Measurements from ENCODE around the gene CBS. TPM values are rescaled to one million over a fixed set of nuclear protein-coding genes. Genes with fewer than 3 reads are reported as not detected.

The CBS gene
- total RNA-seq, 4 donors from 2014 or later = 2.6 to 8.2 (median 3.1) TPM

DNA sequence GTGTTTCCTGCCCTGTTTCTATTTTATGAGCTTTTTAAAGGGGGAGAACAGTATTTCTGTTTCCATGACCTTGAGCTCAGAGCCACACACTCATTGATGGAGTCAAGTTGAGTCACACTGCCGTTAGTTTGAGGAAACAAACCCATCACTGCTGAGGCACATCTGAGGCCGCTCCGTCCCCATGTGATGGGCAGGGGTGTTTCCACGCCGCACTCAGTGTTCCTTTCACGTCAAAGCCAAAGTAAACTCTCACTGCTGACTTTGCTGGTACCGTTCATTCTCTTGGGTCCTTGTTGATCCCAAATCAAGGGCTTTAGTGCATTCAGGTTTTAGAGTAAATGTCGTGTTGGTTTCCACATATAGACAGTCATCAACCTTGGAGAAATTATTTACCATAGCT lies 52.5 kb downstream of the CBS start:
- intact Hi-C loops (cut with DNase I; ENCODE audit: low total_unique reads) = no loop called here
- TF ChIP-seq, protein P1, sequence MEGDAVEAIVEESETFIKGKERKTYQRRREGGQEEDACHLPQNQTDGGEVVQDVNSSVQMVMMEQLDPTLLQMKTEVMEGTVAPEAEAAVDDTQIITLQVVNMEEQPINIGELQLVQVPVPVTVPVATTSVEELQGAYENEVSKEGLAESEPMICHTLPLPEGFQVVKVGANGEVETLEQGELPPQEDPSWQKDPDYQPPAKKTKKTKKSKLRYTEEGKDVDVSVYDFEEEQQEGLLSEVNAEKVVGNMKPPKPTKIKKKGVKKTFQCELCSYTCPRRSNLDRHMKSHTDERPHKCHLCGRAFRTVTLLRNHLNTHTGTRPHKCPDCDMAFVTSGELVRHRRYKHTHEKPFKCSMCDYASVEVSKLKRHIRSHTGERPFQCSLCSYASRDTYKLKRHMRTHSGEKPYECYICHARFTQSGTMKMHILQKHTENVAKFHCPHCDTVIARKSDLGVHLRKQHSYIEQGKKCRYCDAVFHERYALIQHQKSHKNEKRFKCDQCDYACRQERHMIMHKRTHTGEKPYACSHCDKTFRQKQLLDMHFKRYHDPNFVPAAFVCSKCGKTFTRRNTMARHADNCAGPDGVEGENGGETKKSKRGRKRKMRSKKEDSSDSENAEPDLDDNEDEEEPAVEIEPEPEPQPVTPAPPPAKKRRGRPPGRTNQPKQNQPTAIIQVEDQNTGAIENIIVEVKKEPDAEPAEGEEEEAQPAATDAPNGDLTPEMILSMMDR (IDR thresholded peaks at IDR 0.05) = no peak
- TF ChIP-seq POLR2A (IDR thresholded peaks at IDR 0.05) = no peak
- no peak for DNase-seq (ENCODE audit: low spot score in 2 of 2)
- WGBS, 2 donors = 93 to 95% methylated on average over 8 of the region's 8 CpGs
- no peak overlapping the region for H3K4me3 ChIP-seq (ENCODE audit: low read depth, poor library complexity, severe bottlenecking)

DNA sequence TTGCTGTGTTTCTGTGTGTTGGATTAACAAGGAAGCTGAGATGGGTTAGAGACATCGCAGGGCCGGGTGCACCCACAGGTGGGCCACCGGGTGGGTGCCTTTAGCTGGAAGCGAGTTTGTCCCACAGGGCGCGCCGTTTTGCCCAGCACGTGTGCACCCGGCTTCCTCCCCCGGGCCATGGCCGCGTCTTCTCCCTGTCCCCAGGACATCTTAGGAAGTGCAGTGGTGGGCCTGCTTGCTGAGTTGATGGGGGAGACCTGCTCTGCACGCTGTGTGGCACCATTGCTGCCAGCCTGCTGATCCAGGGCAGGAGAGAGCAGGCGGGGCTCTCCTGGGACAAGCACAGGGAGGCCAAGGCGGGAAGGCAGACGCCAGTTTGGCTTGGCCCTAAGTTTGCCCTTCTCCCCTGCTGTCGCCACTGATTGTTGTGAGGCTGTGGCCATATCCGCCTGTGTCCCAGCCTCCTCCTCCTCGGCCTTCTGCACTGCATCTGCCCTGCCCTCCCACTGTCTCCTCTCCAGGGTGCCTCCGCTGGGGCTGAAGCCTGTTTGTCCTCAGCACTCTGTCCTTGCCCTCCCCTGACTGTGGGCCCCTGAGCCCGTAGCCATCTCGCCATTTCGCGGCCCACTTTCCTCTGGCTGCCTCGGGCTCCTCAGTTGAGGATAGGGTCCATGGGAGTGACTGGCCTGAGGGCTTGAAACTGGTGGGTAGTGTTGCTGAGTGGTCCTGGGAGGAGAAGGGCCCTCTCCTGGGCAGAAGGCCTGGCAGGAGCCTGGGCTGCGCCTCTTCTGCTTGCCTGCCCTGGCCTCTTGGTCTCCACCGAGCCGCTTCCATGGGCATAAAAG lies 53.7 kb downstream of the CBS start:
- no peak overlapping the region for H3K4me3 ChIP-seq (ENCODE audit: low read depth, poor library complexity, severe bottlenecking)
- WGBS, 2 donors = 93 to 94% methylated on average over 25 to 28 of the region's 28 CpGs
- TF ChIP-seq, protein P1 (IDR thresholded peaks at IDR 0.05) = no peak
- no peak for TF ChIP-seq POLR2A (IDR thresholded peaks at IDR 0.05)
- DNase-seq (ENCODE audit: low spot score in 2 of 2) = no peak
- intact Hi-C loops (cut with DNase I; ENCODE audit: low total_unique reads) = no loop called here

- WGBS, 2 donors = 80 to 81% methylated on average over 10 of the region's 10 CpGs
- no peak overlapping the region for H3K4me3 ChIP-seq (ENCODE audit: low read depth, poor library complexity, severe bottlenecking)
- DNase-seq (ENCODE audit: low spot score in 2 of 2) = no peak
- intact Hi-C loops (cut with DNase I; ENCODE audit: low total_unique reads) = no loop called here
- TF ChIP-seq POLR2A (IDR thresholded peaks at IDR 0.05) = no peak
- TF ChIP-seq, protein P1 (IDR thresholded peaks at IDR 0.05) = no peak
Measured at GRCh38 chr21:43021191-43021590, 54.4 kb downstream of the CBS start.

- intact Hi-C loops (cut with DNase I; ENCODE audit: low total_unique reads) = no loop called here
- DNase-seq (ENCODE audit: low spot score in 2 of 2) = no peak
- WGBS, 2 donors = 88 to 92% methylated on average over 6 of the region's 6 CpGs
- no peak overlapping the region for H3K4me3 ChIP-seq (ENCODE audit: low read depth, poor library complexity, severe bottlenecking)
- no peak for TF ChIP-seq POLR2A (IDR thresholded peaks at IDR 0.05)
- TF ChIP-seq, protein P1 (IDR thresholded peaks at IDR 0.05) = no peak
Measured at GRCh38 chr21:43020771-43021170, 54.9 kb downstream of the CBS start.

- TF ChIP-seq, protein P1 (IDR thresholded peaks at IDR 0.05) = no peak
- H3K4me3 ChIP-seq (ENCODE audit: low read depth, poor library complexity, severe bottlenecking) = no peak overlapping the region
- no peak for DNase-seq (ENCODE audit: low spot score in 2 of 2)
- intact Hi-C loops (cut with DNase I; ENCODE audit: low total_unique reads) = no loop called here
- WGBS, 2 donors = 88 to 91% methylated on average over 13 of the region's 13 CpGs
Measured at GRCh38 chr21:43020177-43020576, 55.5 kb downstream of the CBS start.

DNA sequence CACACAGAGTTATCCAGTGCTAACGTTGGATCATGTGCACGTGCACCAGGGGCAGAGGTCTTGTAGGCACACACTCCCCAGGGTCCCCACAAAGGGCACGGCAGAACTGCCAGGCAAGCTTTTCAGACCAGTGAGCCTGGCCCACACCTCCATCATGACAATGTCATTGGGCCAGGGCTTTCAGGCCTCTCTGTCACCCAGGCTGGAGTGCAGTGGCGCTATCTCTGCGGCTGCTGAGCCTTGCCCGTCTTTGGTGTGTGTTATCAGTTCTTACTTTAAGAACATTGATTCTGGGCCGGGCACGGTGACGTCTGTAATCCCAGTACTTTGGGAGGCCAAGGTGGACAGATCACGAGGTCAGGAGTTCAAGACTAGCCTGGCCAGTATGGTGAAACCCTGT lies 57.1 kb downstream of the CBS start:
- no peak overlapping the region for H3K4me3 ChIP-seq (ENCODE audit: low read depth, poor library complexity, severe bottlenecking)
- no peak for DNase-seq (ENCODE audit: low spot score in 2 of 2)
- TF ChIP-seq POLR2A (IDR thresholded peaks at IDR 0.05) = no peak
- TF ChIP-seq, protein P1 (IDR thresholded peaks at IDR 0.05) = no peak
- 90 to 92% methylated on average over 8 to 10 of the region's 10 CpGs for WGBS, 2 donors
- intact Hi-C loops (cut with DNase I; ENCODE audit: low total_unique reads) = no loop called here

Measured in lower leg skin (tissue), 4 donors.